ENCODE data around the gene ETS1. TPM values are rescaled to one million over a fixed set of nuclear protein-coding genes. Genes with fewer than 3 reads are reported as not detected.

ETS1 gene
- total RNA-seq, 1 donor from 2014 or later: 0.54 TPM

GRCh38 chr11:128575961-128576350, 11.4 kb downstream of the ETS1 start:
- no peaks in the 10 kb centered on the region for H3K36me3 ChIP-seq
- peaks cover 4% of the 10 kb centered on the region for H3K9me3 Mint-ChIP-seq
- no peak for DNase-seq (ENCODE audit: low spot score)
- no peak for TF ChIP-seq EZH2 (IDR thresholded peaks at IDR 0.05)
- no peak for TF ChIP-seq EZH2phosphoT487 (IDR thresholded peaks at IDR 0.05)
- TF ChIP-seq, protein P1, sequence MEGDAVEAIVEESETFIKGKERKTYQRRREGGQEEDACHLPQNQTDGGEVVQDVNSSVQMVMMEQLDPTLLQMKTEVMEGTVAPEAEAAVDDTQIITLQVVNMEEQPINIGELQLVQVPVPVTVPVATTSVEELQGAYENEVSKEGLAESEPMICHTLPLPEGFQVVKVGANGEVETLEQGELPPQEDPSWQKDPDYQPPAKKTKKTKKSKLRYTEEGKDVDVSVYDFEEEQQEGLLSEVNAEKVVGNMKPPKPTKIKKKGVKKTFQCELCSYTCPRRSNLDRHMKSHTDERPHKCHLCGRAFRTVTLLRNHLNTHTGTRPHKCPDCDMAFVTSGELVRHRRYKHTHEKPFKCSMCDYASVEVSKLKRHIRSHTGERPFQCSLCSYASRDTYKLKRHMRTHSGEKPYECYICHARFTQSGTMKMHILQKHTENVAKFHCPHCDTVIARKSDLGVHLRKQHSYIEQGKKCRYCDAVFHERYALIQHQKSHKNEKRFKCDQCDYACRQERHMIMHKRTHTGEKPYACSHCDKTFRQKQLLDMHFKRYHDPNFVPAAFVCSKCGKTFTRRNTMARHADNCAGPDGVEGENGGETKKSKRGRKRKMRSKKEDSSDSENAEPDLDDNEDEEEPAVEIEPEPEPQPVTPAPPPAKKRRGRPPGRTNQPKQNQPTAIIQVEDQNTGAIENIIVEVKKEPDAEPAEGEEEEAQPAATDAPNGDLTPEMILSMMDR (IDR thresholded peaks at IDR 0.05): no peak
- H3K27me3 ChIP-seq: no peaks in the 10 kb centered on the region
- H3K79me2 ChIP-seq (ENCODE audit: low read depth): no peaks in the 10 kb centered on the region
- no peaks in the 10 kb centered on the region for H3K4me1 Mint-ChIP-seq
- H3K27me3 Mint-ChIP-seq (ENCODE audit: insufficient read depth, low read depth): peaks cover 2% of the 10 kb centered on the region
- H3K36me3 Mint-ChIP-seq: no peaks in the 10 kb centered on the region
- H3K4me1 ChIP-seq: peaks cover 11% of the 10 kb centered on the region
- no peak overlapping the region for H3K27ac Mint-ChIP-seq
- no peaks in the 10 kb centered on the region for H4K20me1 ChIP-seq (ENCODE audit: low read depth)
- no peak overlapping the region for H2AFZ ChIP-seq (replicated peaks)
- H3K9me3 ChIP-seq (ENCODE audit: low read depth): no peaks in the 10 kb centered on the region
- H3K4me2 ChIP-seq: no peak overlapping the region
- no peak overlapping the region for H3K4me3 ChIP-seq
- H3K9ac ChIP-seq: no peak overlapping the region
- H3K27ac ChIP-seq: no peak overlapping the region
- no peak overlapping the region for H3K4me3 Mint-ChIP-seq
- no peaks in the 10 kb centered on the region for H3F3A ChIP-seq (ENCODE audit: low read depth)

DNA sequence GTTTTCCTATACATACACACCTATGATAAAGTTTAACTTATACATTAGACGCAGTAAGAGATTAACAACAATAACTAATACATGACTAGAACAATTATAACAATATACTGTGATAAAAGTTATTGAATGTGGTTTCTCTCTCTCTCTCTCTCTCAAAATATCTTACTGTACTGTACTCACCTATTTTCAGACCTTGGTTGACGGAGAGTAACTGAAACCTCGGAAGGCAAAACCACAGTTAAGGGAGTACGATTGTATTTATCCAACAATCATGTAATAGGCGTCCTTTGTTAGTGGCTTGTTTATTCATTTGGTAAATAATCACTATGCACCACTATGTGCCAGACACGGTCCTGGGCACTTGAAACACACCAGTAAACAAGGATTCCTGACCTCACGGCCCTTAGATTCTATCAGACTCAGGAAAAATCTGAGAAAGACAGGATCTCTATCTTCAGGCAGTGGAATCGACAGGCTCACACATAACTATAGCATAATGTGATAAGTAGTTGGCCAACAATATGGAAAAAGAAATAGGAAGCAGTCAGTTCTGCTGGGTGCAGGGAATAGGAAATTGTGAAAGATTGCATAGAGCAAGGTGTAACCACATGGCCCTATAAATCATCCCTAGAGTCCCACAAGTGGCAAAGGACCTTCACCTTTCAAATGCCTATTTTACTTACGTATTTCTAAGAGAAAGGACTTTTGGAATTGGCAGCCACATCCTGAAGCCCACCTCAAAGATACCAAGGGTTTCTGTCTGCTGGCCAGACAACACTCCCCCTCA, 12.0 kb downstream of the ETS1 start:
- Mint-ChIP-seq H3K27ac (no peak overlapping the region), H3K27me3 (ENCODE audit: insufficient read depth, low read depth) (peaks cover 2% of the 10 kb centered on the region), H3K9me3 (peaks cover 4% of the 10 kb centered on the region), H3K4me1 (no peaks in the 10 kb centered on the region), H3K4me3 (no peak overlapping the region), H3K36me3 (no peaks in the 10 kb centered on the region)
- Histone ChIP-seq H3K9ac (no peak overlapping the region), H4K20me1 (ENCODE audit: low read depth) (no peaks in the 10 kb centered on the region), H3K27ac (no peak overlapping the region), H3K4me3 (no peak overlapping the region), H3K4me2 (no peak overlapping the region), H3F3A (ENCODE audit: low read depth) (no peaks in the 10 kb centered on the region), H3K79me2 (ENCODE audit: low read depth) (no peaks in the 10 kb centered on the region), H3K27me3 (no peaks in the 10 kb centered on the region), H3K4me1 (peaks cover 11% of the 10 kb centered on the region), H3K9me3 (ENCODE audit: low read depth) (no peaks in the 10 kb centered on the region), H2AFZ (replicated peaks) (no peak overlapping the region), H3K36me3 (no peaks in the 10 kb centered on the region)
- no peak for DNase-seq (ENCODE audit: low spot score)
- TF ChIP-seq, protein P1 (IDR thresholded peaks at IDR 0.05): no peak
- TF ChIP-seq EZH2phosphoT487 (IDR thresholded peaks at IDR 0.05) (no peak), EZH2 (IDR thresholded peaks at IDR 0.05) (no peak)

GRCh38 chr11:128574576-128575011, 12.8 kb downstream of the ETS1 start:
- H3F3A ChIP-seq (ENCODE audit: low read depth): no peaks in the 10 kb centered on the region
- H3K9ac ChIP-seq: no peak overlapping the region
- H4K20me1 ChIP-seq (ENCODE audit: low read depth): no peaks in the 10 kb centered on the region
- DNase-seq (ENCODE audit: low spot score): no peak
- Mint-ChIP-seq H3K27me3 (ENCODE audit: insufficient read depth, low read depth) (no peaks in the 10 kb centered on the region), H3K9me3 (peaks cover 2% of the 10 kb centered on the region), H3K4me3 (no peak overlapping the region), H3K4me1 (no peaks in the 10 kb centered on the region), H3K36me3 (no peaks in the 10 kb centered on the region), H3K27ac (no peak overlapping the region)
- H2AFZ ChIP-seq (replicated peaks): no peak overlapping the region
- no peaks in the 10 kb centered on the region for H3K79me2 ChIP-seq (ENCODE audit: low read depth)
- no peak overlapping the region for H3K27ac ChIP-seq
- no peaks in the 10 kb centered on the region for H3K36me3 ChIP-seq
- TF ChIP-seq EZH2 (IDR thresholded peaks at IDR 0.05) (no peak), EZH2phosphoT487 (IDR thresholded peaks at IDR 0.05) (no peak)
- TF ChIP-seq, protein P1 (IDR thresholded peaks at IDR 0.05): no peak
- no peaks in the 10 kb centered on the region for H3K27me3 ChIP-seq
- no peak overlapping the region for H3K4me2 ChIP-seq
- no peak overlapping the region for H3K4me3 ChIP-seq
- peaks cover 11% of the 10 kb centered on the region for H3K4me1 ChIP-seq
- no peaks in the 10 kb centered on the region for H3K9me3 ChIP-seq (ENCODE audit: low read depth)
